GM08714 (cell line): ENCODE data around the gene TFR2.

Experiments
- H3K4me3 ChIP-seq: fragments of 200-500 bp; sonication (Bioruptor generic); 2 replicates; pipeline ENCODE4 v1.5.1; 2014; ENCODE audit warnings: mild to moderate bottlenecking, low read length, inconsistent platforms
- ZNF274 ChIP-seq: IDR thresholded peaks from 2 replicates; pipeline ENCODE4 v1.6.1; 2012; ENCODE audit warnings: mild to moderate bottlenecking, low read depth, low read length

Gene TFR2

GRCh38 chr7:100641463-100641859, at the start of gene TFR2:
TFR2 (minus strand) TSS chr7:100641552; CDS start chr7:100641509, 43 bp downstream.
- TF ChIP-seq ZNF274, result no peak

GRCh38 chr7:100689230-100690135, 48.1 kb upstream of the TFR2 start:
- TF ChIP-seq ZNF274, result no peak

More at GRCh38 chr7:100641463-100641859, at the start of gene TFR2:
- H3K4me3 ChIP-seq, result no peak within 1 kb of the TSS

GRCh38 chr7:100688326-100688860, 47.0 kb upstream of the TFR2 start:
- no peak overlapping the region for H3K4me3 ChIP-seq
- TF ChIP-seq ZNF274, result no peak

More at GRCh38 chr7:100689230-100690135, 48.1 kb upstream of the TFR2 start:
- H3K4me3 ChIP-seq, result no peak overlapping the region

- H3K4me3 ChIP-seq, result no peak overlapping the region
- no peak for TF ChIP-seq ZNF274
Observed at GRCh38 chr7:100687751-100688300, 46.5 kb upstream of the TFR2 start.

- H3K4me3 ChIP-seq, result no peak overlapping the region
- TF ChIP-seq ZNF274, result no peak
Observed at GRCh38 chr7:100687261-100687660, 45.9 kb upstream of the TFR2 start.

- H3K4me3 ChIP-seq, result no peak overlapping the region
- no peak for TF ChIP-seq ZNF274
Observed at GRCh38 chr7:100686822-100687211, 45.5 kb upstream of the TFR2 start.

- H3K4me3 ChIP-seq, result no peak overlapping the region
- no peak for TF ChIP-seq ZNF274
Observed at GRCh38 chr7:100686201-100686821, 45.0 kb upstream of the TFR2 start.

- no peak for TF ChIP-seq ZNF274
- no peak overlapping the region for H3K4me3 ChIP-seq
Observed at GRCh38 chr7:100685631-100686145, 44.3 kb upstream of the TFR2 start.

GRCh38 chr7:100685049-100685605, 43.8 kb upstream of the TFR2 start:
- no peak for TF ChIP-seq ZNF274
- H3K4me3 ChIP-seq, result no peak overlapping the region

GRCh38 chr7:100684534-100685042, 43.2 kb upstream of the TFR2 start:
- no peak overlapping the region for H3K4me3 ChIP-seq
- TF ChIP-seq ZNF274, result no peak

GRCh38 chr7:100683659-100684533, 42.5 kb upstream of the TFR2 start:
- TF ChIP-seq ZNF274, result no peak

GRCh38 chr7:100682991-100683658, 41.8 kb upstream of the TFR2 start:
- no peak overlapping the region for H3K4me3 ChIP-seq
- no peak for TF ChIP-seq ZNF274

More at GRCh38 chr7:100683659-100684533, 42.5 kb upstream of the TFR2 start:
- H3K4me3 ChIP-seq, result no peak overlapping the region
